HUDEP-2 (cell line): ENCODE measurements around the gene TOLLIP.
A peak's percentile ranks its signal among the peaks of the same experiment; 100 is the strongest.

Experiments
- DNase-seq, 76 experiments: peaks; one replicate each; lab custom pipeline; 2025; ENCODE audit not compliant: unreplicated experiment in 76 of 76; lab: John Stamatoyannopoulos, UW

The TOLLIP gene

DNA sequence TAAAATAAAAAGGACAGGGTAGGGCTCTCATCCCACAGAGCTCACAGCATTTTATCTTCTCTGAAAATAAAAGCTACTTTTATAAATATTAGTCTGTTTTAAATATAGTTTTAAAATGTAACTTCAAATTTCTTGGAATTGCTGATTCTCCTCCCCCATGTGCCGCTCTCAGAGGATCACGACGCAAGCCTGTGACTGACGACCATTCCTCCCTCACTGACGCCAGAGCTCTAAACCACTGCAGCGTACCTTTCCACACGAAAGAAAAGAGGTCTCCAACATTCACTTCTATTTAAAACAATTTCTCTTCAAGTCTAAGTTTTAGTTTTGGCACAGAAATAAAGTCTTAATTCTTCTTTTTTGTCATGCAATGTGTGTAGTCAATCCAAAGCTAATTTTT is 9.3 kb downstream of the TOLLIP start:
- DNase-seq: no peak

DNA sequence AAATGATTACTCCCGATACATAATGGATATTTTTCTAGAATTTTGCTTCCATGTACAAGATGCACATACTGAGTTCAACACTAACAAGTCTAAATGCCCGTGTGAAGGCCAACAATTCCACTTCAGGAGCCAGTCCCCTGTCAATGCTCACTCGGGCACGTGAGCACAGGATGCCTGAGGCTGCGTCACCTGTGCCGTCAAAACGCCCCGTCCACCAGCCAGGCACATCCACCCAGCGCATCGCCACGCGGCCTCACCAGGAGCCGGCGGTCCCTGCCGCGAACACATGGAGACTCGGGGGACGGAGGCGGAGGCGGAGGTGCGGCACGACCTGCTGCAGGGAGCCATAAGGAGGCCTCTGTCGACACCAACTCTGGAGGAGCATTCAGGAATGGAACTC is 9.8 kb downstream of the TOLLIP start:
- DNase-seq: no peak

DNA sequence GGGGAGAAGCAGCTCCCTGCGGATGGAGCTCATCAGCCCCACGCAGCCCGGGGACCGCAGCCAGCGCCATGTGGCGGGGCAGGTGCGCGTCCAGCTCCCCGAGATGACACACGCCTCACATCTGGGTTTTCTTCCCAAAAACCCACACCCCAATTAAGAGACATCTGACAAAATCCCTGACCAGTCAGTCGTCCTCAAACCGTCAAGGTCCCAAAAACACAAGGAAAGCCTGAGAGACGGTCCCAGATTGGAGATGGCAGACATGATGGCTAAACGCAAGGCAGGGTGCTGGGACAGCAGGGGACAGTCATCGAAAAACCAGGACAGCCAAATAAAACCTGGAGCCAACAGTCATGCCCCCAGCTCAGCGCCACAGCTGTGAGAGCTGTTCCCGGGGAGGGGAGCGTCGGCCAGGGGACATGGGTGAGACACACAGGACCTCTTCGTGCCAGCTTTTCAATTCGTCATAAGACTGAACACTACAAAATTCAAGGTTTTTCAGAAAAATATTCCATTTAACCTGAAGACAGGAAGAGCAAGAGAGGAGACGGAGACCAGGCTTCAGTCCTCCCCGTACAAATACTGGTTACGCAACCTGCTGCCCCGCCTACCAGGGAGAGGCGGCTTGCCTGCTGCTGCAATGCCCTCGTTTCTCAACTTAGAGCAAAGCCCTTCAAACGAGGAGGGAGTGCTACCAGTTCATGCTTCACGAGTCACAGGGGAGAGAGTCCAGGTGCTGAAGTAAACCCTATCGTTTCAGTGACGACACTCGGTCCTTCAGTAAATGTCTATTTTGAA is 10.5 kb downstream of the TOLLIP start:
- DNase-seq: peak in 2 of 76 experiments; percentile 3 to 10

DNA sequence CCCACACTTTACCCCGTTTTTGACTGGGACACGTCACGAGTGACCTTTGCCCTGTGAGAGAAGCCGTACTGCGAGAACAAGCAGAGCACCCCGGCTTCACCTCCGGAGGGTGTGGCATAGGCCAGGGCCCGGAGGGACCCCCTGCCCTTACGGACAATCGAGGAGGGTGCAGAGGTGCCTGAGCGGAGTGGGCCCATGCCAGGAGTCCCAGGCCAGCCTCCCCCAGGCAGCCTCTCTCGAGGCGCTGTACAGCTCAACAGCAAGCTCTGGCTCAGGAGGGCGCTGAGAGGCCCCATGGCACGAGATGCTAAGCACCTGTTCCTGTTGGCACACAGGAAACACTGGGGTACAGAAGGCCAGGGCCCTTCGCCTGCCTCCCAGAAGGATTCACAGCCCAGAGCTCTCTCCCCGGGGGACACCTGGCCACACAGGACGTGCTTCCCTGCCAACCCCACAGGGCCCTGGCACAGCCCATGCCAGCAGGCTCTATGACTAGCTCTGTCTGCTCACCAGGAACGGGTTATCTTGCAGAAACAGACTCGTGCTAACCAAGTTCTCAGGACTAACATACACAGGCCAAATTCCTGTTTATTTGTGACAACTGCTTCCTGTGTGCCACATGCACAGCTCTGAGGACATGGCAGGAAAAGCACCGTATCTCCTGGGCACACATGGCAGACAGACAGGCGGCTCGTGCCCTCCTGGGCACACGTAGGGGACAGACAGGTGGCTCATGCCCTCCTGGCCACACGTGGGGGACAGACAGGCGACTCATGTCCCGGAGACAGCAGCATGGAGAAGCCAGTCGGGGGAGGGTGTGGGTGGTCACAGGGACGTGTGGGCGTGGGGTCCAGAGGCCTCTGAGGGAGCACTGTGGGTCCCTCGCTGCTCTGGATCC is 11.6 kb downstream of the TOLLIP start:
- DNase-seq: peak in 19 of 76 experiments; percentile 8 to 63 (median 25)

DNA sequence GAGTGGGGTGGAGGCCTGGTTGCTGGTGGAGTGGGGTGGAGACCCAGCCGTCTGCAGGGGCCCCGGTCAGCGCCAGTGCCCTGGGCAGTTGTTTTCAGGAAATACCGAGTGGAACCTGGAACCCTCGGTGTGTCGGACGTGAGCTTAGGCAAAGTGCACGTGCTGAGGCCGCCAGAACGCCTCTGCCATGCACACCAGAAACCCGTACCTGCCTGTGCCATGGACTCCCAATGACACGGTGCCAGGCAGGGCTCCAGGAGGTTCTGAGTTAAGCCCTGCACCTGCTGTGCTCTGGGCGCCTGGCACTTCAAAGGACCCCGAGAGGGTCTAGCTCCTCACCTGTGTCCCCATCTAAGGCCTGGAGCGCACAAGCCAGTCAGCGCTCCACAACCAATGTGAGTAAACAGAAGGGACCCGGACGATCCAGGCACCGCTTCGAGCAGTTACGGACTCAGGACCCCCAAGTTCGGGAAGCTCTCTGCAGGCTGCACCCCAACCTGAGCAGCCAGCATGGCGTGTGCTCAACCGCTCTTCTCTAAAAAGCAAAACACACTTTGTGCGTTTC is 12.3 kb downstream of the TOLLIP start:
- DNase-seq: no peak

DNA sequence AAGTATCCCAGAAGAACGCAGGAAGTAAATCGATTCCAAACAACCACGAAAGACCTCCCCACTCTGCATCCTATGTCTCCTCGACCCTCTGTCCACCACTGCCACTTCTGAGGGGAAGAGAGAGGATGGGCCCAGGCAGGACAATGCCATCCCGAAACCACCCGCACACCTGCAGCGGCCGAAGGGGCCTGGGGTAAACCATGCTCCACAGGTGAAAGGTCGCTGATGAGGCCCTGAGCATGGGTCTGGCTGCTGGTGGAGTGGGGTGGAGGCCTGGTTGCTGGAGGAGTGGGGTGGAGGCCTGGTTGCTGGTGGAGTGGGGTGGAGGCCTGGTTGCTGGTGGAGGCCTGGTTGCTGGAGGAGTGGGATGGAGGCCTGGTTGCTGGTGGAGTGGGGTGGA is 13.1 kb downstream of the TOLLIP start:
- no peak for DNase-seq

DNA sequence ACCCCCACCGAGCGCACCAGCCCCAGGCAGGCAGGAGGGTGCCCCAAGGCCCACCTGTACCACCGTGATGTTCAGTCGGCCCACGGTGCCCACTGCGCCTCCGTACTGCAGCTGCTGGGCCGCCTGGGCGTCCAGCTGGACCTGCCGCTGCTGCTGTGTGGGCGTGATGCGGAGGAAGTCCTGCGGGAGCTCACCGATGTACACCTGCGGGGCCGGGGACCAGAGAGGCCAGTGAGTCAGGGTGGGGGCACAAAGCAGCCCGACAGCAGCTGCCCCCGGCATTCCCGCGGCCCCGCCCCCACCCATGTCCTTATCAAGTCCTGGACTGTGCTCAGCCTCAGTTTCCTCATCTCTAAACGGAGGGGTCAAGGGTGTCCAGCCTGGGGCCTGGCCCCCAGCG is 13.8 kb downstream of the TOLLIP start:
- no peak for DNase-seq

DNA sequence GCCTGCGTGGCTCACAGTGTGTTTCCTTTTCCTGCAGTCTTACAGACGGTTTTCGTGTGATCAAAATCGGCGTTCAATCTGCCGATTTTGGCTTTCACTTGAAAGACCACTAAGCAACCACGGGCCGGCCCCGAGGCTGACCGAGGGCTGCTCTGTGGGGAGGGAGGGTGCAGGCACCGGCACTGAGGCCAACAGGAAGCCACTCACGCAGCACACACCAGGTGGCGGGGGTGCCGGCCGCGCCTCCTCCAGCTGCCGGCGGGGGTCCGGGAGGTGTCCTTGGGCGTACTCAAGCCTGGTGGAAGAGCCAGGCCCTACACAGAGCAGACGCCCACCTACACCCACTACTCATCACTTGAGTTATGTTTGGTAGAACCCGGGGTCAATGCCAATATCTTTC is 14.3 kb downstream of the TOLLIP start:
- no peak for DNase-seq

DNA sequence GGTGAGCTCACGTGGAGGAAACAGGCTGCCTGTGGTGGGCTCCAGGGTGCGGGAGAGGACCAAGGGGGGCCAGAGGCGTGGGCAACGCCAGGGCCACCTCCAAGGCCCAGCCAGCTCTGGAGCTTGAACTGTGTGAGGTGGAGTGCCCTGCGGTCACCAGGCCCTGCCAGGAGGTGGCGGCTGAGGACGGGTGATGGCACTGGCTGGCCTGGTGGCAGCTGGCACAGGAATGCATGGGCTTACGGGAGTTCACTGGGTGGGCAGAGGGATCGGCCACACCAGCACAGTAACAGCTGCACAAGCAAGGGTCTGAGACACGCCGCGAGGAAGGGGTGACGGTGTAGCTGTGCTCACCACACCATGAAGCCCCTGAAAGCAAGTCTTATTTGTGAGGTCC is 15.8 kb downstream of the TOLLIP start:
- DNase-seq: peak in 13 of 76 experiments; percentile 5 to 40 (median 17)

DNA sequence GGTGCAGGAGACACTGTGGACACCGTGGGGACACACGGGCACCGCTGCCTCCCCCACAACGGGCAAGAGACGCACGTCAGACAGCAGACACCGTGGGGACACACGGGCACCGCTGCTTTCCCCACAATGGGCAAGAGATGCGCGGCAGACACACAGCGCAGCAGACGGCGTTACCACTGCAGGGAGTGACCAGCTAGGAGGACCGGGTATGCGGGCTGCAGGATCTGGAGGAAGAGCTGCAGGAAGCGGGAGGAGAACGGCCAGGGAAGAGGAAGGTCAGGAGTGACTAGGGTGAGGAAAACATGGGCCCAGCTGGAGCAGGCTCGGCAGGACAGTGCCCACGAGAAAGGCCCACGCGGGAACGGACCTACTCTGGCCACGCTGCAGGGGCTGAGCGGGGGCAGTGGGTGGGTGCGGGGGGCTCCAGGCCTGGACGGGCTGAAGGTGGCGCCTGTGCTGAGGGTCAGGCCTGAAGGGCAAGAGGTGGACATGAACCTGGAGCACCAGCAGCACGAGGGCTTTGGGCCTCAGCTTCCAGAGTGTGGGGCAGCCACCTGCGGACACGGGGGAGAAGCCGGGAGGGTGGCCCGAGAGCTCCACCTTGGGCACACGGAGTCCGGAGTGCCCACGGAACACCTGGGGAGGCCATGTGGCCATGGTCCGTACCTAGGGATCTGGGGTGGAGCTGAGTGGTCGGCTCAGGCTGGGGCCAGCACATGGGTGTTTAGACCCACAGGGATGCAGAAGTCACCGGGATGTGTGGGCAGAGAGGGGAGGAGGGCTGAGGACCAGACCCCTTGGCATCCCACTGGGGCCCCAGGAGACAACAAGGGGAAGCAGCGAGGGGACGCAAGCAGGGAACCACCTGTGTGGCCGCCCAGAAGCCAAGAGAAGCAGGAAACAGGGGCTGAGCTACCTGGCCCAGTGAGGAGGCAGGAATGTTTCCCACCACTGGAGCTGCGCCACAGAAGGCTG is 16.5 kb downstream of the TOLLIP start:
- no peak for DNase-seq

DNA sequence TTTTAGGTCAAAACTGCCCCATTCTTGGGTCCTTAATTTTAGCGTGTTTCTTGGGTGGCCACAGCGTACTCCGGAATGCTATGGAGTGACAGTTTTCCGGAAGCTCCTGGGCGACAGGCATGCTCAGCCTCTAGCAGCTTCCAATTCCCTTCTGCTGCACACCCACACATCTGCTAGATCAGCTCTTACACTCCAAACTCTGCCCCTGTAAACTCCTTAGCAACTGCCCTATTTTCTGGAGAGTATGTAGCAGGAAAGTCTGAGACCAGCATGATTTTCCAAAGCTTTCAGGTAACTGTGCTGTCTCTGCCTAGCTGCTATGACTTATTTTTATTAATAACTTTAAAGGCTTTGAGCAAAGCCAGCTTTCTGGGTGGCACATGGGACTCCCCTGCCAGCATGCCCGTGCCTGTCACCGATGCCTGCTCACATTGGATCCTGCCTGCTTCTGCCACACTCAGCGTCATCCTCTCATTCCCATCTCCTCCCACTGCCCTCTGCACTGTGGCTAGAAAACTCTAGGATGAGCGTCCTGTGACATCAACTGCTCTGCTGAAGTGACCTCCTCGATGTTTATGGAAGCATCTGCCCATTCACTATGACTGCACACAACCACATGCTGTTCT is 17.3 kb downstream of the TOLLIP start:
- DNase-seq: no peak

DNA sequence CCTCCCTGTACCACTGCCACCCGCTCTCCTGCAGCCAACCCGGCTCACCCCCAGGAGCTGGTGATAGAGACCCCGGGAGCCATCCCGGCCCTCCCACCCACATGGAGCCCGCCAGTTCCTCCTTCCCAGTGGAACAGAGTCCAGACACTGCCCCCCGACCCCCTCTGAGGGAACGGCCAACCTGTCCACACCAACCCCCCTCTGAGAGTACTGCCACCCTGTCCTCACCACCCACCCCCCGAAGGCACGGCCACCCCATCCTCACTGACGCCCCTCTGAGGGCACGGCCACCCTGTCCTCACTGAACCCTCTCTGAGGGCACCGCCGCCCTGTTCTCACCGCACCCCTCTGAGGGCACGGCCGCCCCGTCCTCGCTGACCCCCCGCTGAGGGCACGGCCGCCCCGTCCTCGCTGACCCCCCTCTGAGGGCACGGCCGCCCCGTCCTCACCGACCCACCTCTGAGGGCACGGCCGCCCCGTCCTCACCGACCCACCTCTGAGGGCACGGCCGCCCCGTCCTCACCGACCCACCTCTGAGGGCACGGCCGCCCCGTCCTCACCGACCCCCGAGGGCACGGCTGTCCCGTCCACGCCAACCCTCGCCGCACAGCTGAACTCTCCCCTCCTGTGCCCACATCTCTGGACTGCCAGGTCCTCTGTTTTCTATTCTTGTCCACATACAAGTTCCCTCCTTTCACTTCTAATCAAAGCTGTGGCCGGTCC is 18.0 kb downstream of the TOLLIP start:
- DNase-seq: no peak

DNA sequence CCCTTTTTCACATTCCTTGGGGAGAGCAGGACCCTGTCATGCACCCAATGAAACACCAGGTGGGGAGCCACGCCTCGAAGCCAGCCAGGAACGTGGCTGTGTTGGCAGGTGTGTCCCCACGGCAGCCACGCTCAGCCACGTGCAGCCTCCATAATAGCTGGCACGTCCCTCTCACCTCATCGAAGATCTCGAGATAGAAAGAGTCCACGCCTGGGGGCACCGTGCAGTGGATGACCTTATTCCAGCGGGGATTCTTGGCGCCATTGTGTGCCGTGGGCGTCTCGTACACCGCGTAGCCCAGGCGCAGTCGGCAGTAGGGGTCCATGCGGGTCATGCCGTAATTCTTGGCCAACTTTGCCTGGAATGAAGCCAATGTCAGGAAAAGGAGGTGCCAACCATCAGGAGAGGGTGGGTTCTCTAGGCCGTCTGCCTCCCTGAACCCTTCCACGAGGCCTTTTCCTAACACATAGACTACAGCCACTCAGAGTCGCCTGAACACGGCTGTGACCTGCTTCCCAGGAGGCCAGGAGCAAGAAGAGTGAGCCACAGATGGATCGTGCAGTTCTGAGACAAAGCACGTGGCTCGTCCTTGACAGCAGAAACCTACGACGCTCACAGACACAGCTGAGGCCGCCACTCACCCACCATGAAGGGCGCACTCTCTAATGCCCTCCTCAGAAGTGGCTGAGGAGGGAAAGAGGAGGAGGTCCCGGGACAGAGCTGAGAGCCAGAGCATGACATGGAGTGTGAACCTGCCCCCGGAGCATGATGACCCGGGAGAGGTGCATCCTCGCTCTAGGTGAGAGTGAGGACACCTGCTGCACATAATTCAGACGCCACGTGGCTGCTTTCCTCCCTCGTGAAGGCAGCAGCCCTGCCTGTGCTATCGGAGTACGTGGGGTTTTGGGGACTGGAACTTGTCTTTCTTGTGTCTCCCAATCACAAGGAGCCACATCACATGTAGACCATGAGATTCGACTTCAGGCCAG is 19.1 kb downstream of the TOLLIP start:
- no peak for DNase-seq

DNA sequence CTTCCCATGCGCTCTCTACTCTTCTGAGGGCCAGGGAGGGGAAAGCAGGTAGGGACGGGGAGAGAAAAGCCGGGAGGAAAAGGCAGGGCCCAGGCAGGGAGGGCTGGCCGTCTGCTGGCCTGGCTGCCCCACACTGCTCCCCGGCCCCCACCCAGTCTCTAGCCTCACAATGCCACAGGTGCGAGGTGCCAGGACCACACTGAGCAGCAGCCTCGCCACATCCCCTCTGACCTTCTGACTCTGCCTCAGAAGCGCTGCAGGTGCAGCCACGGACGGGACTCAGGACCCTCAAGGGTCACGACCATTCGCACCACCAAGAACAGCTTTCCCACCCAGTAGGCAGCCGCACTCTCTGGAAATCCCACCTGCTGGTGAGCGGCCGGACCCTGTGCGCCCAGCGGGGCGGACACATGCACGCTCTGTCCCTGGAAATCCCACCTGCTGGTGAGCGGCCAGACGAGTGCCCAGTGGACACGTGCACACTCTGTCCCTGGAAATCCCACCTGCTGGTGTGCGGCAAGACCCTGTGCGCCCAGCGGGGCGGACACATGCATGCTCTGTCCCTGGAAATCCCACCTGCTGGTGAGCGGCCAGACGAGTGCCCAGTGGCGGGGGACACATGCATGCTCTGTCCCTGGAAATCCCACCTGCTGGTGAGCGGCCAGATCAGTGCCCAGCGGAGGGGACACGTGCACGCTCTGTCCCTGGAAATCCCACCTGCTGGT is 20.1 kb downstream of the TOLLIP start:
- no peak for DNase-seq

DNA sequence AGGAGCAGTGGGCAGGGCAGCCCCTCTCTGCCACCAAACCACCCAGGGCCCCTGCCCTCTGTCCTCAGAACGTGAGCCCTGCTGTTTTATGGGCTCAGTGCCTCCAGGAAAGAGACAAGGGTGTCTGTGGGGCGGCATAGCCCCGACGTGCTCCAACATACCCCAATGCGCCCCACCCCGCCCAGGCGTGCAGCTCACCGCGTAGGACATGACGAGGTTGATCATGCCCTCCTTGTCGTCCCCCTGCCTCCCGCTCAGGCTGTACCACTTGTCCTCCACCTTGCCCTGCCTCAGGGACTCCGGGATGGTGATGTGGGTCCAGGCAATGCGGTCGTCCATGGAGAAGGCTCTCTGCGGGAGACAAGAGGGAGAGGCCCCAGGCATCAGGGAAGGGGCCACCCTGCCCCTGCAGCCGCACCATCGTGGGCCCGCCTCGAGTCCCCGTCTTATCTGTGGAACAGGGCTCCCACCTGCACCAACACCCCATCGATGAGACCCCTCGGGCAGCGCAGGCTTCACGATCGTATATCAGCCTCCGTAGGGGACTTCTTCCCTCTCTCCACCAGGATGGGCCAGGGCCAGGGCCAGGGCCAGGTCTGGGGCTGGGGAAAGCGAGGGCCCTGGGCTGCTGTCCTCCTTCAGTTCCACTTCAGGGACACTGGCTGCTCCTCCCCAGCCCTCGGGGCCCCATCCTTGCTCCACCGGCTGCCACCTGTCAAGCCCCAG is 20.8 kb downstream of the TOLLIP start:
- DNase-seq: no peak

DNA sequence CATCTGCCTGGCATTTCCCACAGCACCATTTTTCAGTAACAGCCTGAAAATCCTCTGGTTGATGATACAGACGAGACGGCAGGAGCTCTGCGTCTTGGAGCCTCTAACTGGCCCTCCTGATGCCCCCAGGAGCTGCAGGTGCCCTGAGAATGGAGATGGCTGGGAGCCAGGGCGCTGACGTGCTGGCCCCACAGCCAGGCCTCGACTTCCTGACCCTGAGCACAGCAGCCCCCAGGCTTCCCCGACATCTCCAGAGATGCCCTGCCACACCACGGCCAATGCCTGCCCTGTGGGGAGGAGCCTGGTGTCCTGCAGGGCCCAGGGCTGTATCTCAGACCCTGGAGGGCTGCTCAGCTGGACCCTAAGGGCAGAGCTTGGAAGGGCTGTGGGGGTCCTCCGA is 21.5 kb downstream of the TOLLIP start:
- DNase-seq: no peak

DNA sequence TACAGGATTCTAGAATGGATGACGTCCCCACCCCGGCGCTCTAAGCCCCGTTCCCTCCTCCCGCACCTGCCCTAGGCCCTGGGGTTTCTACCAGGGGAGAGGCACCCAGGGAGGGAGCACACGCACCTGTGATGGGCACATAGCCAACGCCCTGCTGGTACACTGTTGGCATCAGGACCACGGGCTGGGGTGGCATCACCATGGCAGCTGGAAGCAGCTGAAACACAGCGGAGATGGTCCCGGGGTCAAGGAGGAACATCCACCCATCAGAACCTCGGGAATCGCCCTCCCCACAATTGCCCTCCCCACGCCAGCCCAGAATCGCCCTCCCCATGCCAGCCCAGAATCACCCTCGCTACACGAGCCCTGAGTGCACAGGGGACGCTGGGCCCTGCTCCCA is 23.6 kb downstream of the TOLLIP start:
- DNase-seq: no peak
